ENCODE results near the gene ZCCHC12.

Gene ZCCHC12

DNA sequence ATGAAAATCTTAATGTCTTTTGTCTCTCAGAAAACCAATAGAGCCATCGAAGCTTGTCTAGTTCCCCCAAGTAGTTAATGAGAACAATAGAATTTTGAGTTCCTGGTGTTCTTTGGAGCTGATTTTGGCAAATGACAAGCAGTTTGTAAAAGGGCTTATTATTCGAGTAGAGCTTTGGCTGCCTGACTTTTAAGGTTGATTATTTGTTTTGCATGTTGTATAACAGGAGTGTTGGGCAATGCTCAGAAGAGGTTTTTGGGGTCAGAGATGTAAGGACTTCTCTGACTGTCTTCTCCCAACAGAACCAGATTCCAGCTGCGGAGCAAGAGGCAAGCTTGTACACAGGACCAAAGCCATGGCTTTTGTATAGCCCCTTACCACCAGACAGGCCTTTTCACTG is 30.0 kb downstream of the ZCCHC12 start:
- 60% methylated on average over 2 of the region's 3 CpGs for WGBS
- no peak overlapping the region for H4K8ac ChIP-seq (ENCODE audit: low read length)

DNA sequence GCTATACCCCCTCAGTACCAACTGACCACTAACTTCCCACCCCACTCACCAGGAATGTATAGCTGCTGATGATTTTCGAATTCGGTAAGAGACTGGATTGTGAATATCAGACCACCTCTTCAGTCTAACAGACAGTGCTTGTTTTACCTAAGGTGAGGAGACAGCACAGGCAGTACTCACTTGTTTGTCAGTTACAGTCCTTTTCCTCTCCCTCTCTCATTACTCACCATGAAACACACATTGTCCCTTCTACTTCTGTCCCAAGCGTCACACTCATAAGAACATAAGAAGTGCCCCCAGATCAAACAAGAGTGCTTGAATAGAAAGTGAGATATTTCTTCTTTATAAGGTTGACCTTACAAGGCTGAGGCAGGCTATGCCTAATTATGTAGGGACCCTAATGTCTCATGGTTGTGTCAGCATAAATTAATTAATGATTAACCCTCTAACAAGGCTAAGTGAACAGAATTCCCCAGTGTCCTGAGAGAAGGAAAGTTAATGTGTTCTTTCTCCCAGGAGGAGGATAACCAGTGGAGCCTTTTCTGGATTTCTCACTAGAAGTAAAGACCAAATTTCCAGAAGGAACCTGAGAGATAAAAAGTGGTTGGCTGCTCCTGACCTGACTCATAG is 32.2 kb downstream of the ZCCHC12 start:
- H3K4ac ChIP-seq (ENCODE audit: low read depth in 1 of 2, low read length in 2 of 2), result no peak overlapping the region
- no peak overlapping the region for H2BK120ac ChIP-seq (ENCODE audit: low read depth, low read length)
- no peak overlapping the region for H3K18ac ChIP-seq (ENCODE audit: low read depth in 1 of 2, low read length in 2 of 2)
- no peak overlapping the region for H2AFZ ChIP-seq (ENCODE audit: low read depth, low read length)
- H3K9ac ChIP-seq (ENCODE audit: low read length), result no peak overlapping the region
- no peak overlapping the region for H3K4me2 ChIP-seq (ENCODE audit: low read length, poor library complexity, severe bottlenecking)
- H2BK15ac ChIP-seq (ENCODE audit: low read depth, poor library complexity, severe bottlenecking), result no peak overlapping the region
- H3K79me1 ChIP-seq (replicated peaks; ENCODE audit: low read length, poor library complexity, severe bottlenecking), result no peaks in the 10 kb centered on the region
- H3K27me3 ChIP-seq (ENCODE audit: control insufficient read depth in 1 of 2, insufficient read depth in 1 of 2, low read length in 2 of 2), result peaks cover 0 to 9% of the 10 kb centered on the region in 2 experiments
- H3K9me3 ChIP-seq (ENCODE audit: control insufficient read depth, low read length), result no peaks in the 10 kb centered on the region
- no peak overlapping the region for H2BK5ac ChIP-seq (ENCODE audit: low read depth, low read length, poor library complexity, severe bottlenecking)
- H3K4me3 ChIP-seq (ENCODE audit: insufficient read depth in 1 of 2, low read depth in 1 of 2, low read length in 2 of 2), result no peak overlapping the region
- no peak overlapping the region for H3K14ac ChIP-seq (ENCODE audit: low read length in 2 of 2)
- H2AK5ac ChIP-seq (ENCODE audit: low read length, severe bottlenecking), result no peak overlapping the region
- H2BK12ac ChIP-seq (ENCODE audit: low read length in 2 of 2), result no peak overlapping the region
- no peak for DNase-seq
- no peak overlapping the region for H4K91ac ChIP-seq (ENCODE audit: low read length)
- WGBS, result 94% methylated on average over 2 of the region's 3 CpGs
- H3K23ac ChIP-seq (ENCODE audit: low read length in 2 of 2), result no peak overlapping the region
- H3K4me1 ChIP-seq (ENCODE audit: control insufficient read depth, insufficient read depth, low read depth, low read length), result no peaks in the 10 kb centered on the region
- H3K27ac ChIP-seq (ENCODE audit: low read length, poor library complexity, severe bottlenecking), result no peak overlapping the region
- no peak overlapping the region for H4K8ac ChIP-seq (ENCODE audit: low read length)
- H3K36me3 ChIP-seq (ENCODE audit: control insufficient read depth in 1 of 2, insufficient read depth in 2 of 2, low read depth in 1 of 2, low read length in 2 of 2), result no peaks in the 10 kb centered on the region

More for the DNA sequence above, 30.0 kb downstream of the ZCCHC12 start:
- no peak overlapping the region for H4K91ac ChIP-seq (ENCODE audit: low read length)
- H3K36me3 ChIP-seq (ENCODE audit: control insufficient read depth in 1 of 2, insufficient read depth in 2 of 2, low read depth in 1 of 2, low read length in 2 of 2), result no peaks in the 10 kb centered on the region
- H2BK12ac ChIP-seq (ENCODE audit: low read length in 2 of 2), result no peak overlapping the region
- no peaks in the 10 kb centered on the region for H3K4me1 ChIP-seq (ENCODE audit: control insufficient read depth, insufficient read depth, low read depth, low read length)
- no peak overlapping the region for H3K4ac ChIP-seq (ENCODE audit: low read depth in 1 of 2, low read length in 2 of 2)
- no peak overlapping the region for H3K9ac ChIP-seq (ENCODE audit: low read length)
- H2AK5ac ChIP-seq (ENCODE audit: low read length, severe bottlenecking), result no peak overlapping the region
- no peak overlapping the region for H2AFZ ChIP-seq (ENCODE audit: low read depth, low read length)
- DNase-seq, result no peak
- no peak overlapping the region for H2BK15ac ChIP-seq (ENCODE audit: low read depth, poor library complexity, severe bottlenecking)
- no peak overlapping the region for H2BK5ac ChIP-seq (ENCODE audit: low read depth, low read length, poor library complexity, severe bottlenecking)
- no peak overlapping the region for H3K4me2 ChIP-seq (ENCODE audit: low read length, poor library complexity, severe bottlenecking)
- no peaks in the 10 kb centered on the region for H3K9me3 ChIP-seq (ENCODE audit: control insufficient read depth, low read length)
- no peak overlapping the region for H3K27ac ChIP-seq (ENCODE audit: low read length, poor library complexity, severe bottlenecking)
- H3K4me3 ChIP-seq (ENCODE audit: insufficient read depth in 1 of 2, low read depth in 1 of 2, low read length in 2 of 2), result no peak overlapping the region
- no peaks in the 10 kb centered on the region for H3K79me1 ChIP-seq (replicated peaks; ENCODE audit: low read length, poor library complexity, severe bottlenecking)
- no peak overlapping the region for H3K18ac ChIP-seq (ENCODE audit: low read depth in 1 of 2, low read length in 2 of 2)
- no peak overlapping the region for H2BK120ac ChIP-seq (ENCODE audit: low read depth, low read length)
- H3K27me3 ChIP-seq (ENCODE audit: control insufficient read depth in 1 of 2, insufficient read depth in 1 of 2, low read length in 2 of 2), result peaks cover 0 to 25% of the 10 kb centered on the region in 2 experiments
- H3K23ac ChIP-seq (ENCODE audit: low read length in 2 of 2), result no peak overlapping the region
- H3K14ac ChIP-seq (ENCODE audit: low read length in 2 of 2), result no peak overlapping the region

DNA sequence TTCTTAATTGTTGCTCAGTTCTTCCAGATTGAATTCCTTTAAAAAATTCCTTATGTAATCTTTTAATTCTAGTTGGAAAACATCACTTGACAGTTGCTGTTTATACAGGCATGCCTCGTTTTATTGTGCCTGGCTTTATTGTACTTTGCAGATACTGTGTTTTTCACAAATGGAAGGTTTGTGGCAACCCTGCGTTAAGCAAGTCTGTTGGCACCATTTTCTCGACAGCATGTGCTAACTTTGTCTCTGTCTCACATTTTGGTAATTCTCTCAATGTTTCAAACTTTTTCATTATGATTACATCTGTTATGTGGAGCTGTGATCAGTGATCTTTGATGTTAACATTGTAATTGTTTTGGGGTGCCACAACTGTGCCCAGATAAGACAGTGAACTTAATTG is 33.4 kb downstream of the ZCCHC12 start:
- Histone ChIP-seq H3K4me1 (ENCODE audit: control insufficient read depth, insufficient read depth, low read depth, low read length) (no peaks in the 10 kb centered on the region), H3K4me3 (ENCODE audit: insufficient read depth in 1 of 2, low read depth in 1 of 2, low read length in 2 of 2) (no peak overlapping the region), H3K79me1 (replicated peaks; ENCODE audit: low read length, poor library complexity, severe bottlenecking) (no peaks in the 10 kb centered on the region), H2AK5ac (ENCODE audit: low read length, severe bottlenecking) (no peak overlapping the region), H3K18ac (ENCODE audit: low read depth in 1 of 2, low read length in 2 of 2) (no peak overlapping the region), H3K9me3 (ENCODE audit: control insufficient read depth, low read length) (no peaks in the 10 kb centered on the region), H3K9ac (ENCODE audit: low read length) (no peak overlapping the region), H3K23ac (ENCODE audit: low read length in 2 of 2) (no peak overlapping the region), H2BK5ac (ENCODE audit: low read depth, low read length, poor library complexity, severe bottlenecking) (no peak overlapping the region), H4K8ac (ENCODE audit: low read length) (no peak overlapping the region), H3K4ac (ENCODE audit: low read depth in 1 of 2, low read length in 2 of 2) (no peak overlapping the region), H3K14ac (ENCODE audit: low read length in 2 of 2) (no peak overlapping the region), H2BK12ac (ENCODE audit: low read length in 2 of 2) (no peak overlapping the region), H2BK15ac (ENCODE audit: low read depth, poor library complexity, severe bottlenecking) (no peak overlapping the region), H4K91ac (ENCODE audit: low read length) (no peak overlapping the region), H3K27ac (ENCODE audit: low read length, poor library complexity, severe bottlenecking) (no peak overlapping the region), H2BK120ac (ENCODE audit: low read depth, low read length) (no peak overlapping the region), H3K4me2 (ENCODE audit: low read length, poor library complexity, severe bottlenecking) (no peak overlapping the region), H3K27me3 (ENCODE audit: control insufficient read depth in 1 of 2, insufficient read depth in 1 of 2, low read length in 2 of 2) (peaks cover 0 to 16% of the 10 kb centered on the region in 2 experiments), H2AFZ (ENCODE audit: low read depth, low read length) (no peak overlapping the region), H3K36me3 (ENCODE audit: control insufficient read depth in 1 of 2, insufficient read depth in 2 of 2, low read depth in 1 of 2, low read length in 2 of 2) (no peaks in the 10 kb centered on the region)
- WGBS, result 53% methylated on average over 1 of the region's 3 CpGs
- no peak for DNase-seq

DNA sequence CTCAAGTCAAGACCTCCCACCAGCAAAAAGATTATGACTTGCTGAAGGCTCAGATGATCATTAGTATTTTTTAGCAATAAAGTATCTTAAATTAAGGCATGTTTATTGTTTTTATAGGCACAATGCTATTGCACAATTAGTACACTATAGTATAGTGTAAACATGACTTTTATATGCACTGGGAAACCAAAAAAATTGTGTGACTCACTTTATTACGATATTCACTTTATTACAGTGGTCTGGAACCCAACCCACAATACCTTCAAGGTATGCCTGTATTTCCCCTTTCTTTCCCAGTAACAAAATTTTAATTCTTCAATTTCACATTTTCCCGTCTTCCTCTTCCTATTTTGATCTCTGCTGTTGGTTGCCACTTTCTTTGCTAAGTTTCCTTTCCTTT is 37.7 kb downstream of the ZCCHC12 start:
- H4K8ac ChIP-seq (ENCODE audit: low read length), result no peak overlapping the region
- H3K27ac ChIP-seq (ENCODE audit: low read length, poor library complexity, severe bottlenecking), result no peak overlapping the region
- DNase-seq, result no peak
- 65% methylated on average over 1 of the region's 2 CpGs for WGBS
- no peak overlapping the region for H2AFZ ChIP-seq (ENCODE audit: low read depth, low read length)
- no peak overlapping the region for H4K91ac ChIP-seq (ENCODE audit: low read length)
- H3K4me2 ChIP-seq (ENCODE audit: low read length, poor library complexity, severe bottlenecking), result no peak overlapping the region
- no peak overlapping the region for H3K4me3 ChIP-seq (ENCODE audit: insufficient read depth in 1 of 2, low read depth in 1 of 2, low read length in 2 of 2)
- H2AK5ac ChIP-seq (ENCODE audit: low read length, severe bottlenecking), result no peak overlapping the region
- H2BK15ac ChIP-seq (ENCODE audit: low read depth, poor library complexity, severe bottlenecking), result no peak overlapping the region
- H3K18ac ChIP-seq (ENCODE audit: low read depth in 1 of 2, low read length in 2 of 2), result no peak overlapping the region
- no peak overlapping the region for H3K9ac ChIP-seq (ENCODE audit: low read length)
- no peaks in the 10 kb centered on the region for H3K9me3 ChIP-seq (ENCODE audit: control insufficient read depth, low read length)
- no peak overlapping the region for H2BK5ac ChIP-seq (ENCODE audit: low read depth, low read length, poor library complexity, severe bottlenecking)
- no peak overlapping the region for H3K23ac ChIP-seq (ENCODE audit: low read length in 2 of 2)
- H2BK12ac ChIP-seq (ENCODE audit: low read length in 2 of 2), result no peak overlapping the region
- peaks cover 0 to 21% of the 10 kb centered on the region in 2 experiments for H3K27me3 ChIP-seq (ENCODE audit: control insufficient read depth in 1 of 2, insufficient read depth in 1 of 2, low read length in 2 of 2)
- no peaks in the 10 kb centered on the region for H3K36me3 ChIP-seq (ENCODE audit: control insufficient read depth in 1 of 2, insufficient read depth in 2 of 2, low read depth in 1 of 2, low read length in 2 of 2)
- H3K4me1 ChIP-seq (ENCODE audit: control insufficient read depth, insufficient read depth, low read depth, low read length), result no peaks in the 10 kb centered on the region
- no peak overlapping the region for H3K4ac ChIP-seq (ENCODE audit: low read depth in 1 of 2, low read length in 2 of 2)
- H2BK120ac ChIP-seq (ENCODE audit: low read depth, low read length), result no peak overlapping the region
- no peak overlapping the region for H3K14ac ChIP-seq (ENCODE audit: low read length in 2 of 2)
- H3K79me1 ChIP-seq (replicated peaks; ENCODE audit: low read length, poor library complexity, severe bottlenecking), result no peaks in the 10 kb centered on the region
